Body of pancreas (tissue), 4 donors: Measurements from ENCODE around the gene DMGDH. TPM values are rescaled to one million over a fixed set of nuclear protein-coding genes. Genes with fewer than 3 reads are reported as not detected.

Experiments
- ATAC-seq: fragments of 150-250 bp; one replicate; pipeline ENCODE4 v1.9.1; 2016
- DNase-seq, 4 donors: peaks; one replicate each; pipeline ENCODE4 v3.0.0-alpha.2; 2019
- H3K27ac ChIP-seq, 4 donors: fragments of 200-600 bp; sonication (generic); 1 replicate in 3 of 4; 2 replicates in 1 of 4; pipeline versions ENCODE4 v1.5.1 to v1.6.1; 2016 to 2019; ENCODE audit warnings: mild to moderate bottlenecking in 1 of 4, mixed read lengths in 1 of 4, moderate library complexity in 1 of 4
- H3K27me3 ChIP-seq, 2 donors: fragments of 200-600 bp; sonication (generic); one replicate each; pipeline ENCODE4 v1.6.0; 2016; ENCODE audit warnings: mild to moderate bottlenecking in 1 of 2
- H3K36me3 ChIP-seq, 2 donors: fragments of 200-600 bp; sonication (generic); replicated peaks in 1 of 2; 2 replicates each; pipeline ENCODE4 v1.5.1; 2016; ENCODE audit warnings: low read depth in 2 of 2; ENCODE audit not compliant: insufficient read depth in 1 of 2
- H3K4me1 ChIP-seq: fragments of 200-600 bp; sonication (generic); one replicate; pipeline ENCODE4 v1.6.0; 2016
- H3K4me3 ChIP-seq, 2 donors: fragments of 200-600 bp; sonication (generic); 1 replicate in 1 of 2; 2 replicates in 1 of 2; pipeline ENCODE4 v1.5.1; 2016 to 2019
- H3K9me3 ChIP-seq, 3 donors: fragments of 200-600 bp; sonication (generic); 1 replicate in 2 of 3; 2 replicates in 1 of 3; pipeline ENCODE4 v1.5.1; 2016
- POLR2A ChIP-seq, 3 donors: fragments of 450-650 bp; IDR thresholded peaks; one replicate each; pipeline ENCODE4 v1.6.1; 2016; ENCODE audit warnings: antibody characterized with exemption in 3 of 3, mild to moderate bottlenecking in 2 of 3
- WGBS, 2 donors: methylation state at CpG; one replicate each; pipeline ENCODE4 v1.1.5; 2017; 5-methylcytosine and 5-hydroxymethylcytosine counted together
- intact Hi-C: fragments of 100-400 bp; cut with DNase I; formaldehyde crosslinking; loops from one replicate; pipeline ENCODE4 v1.15.1; 2023
- total RNA-seq, 2 donors: library from RNA; depleted of rRNA; stranded (reverse); fragments of >200 nt; gene quantifications; one replicate each; pipeline ENCODE4 v1.1.0, GENCODE V29; 2016
- TF ChIP-seq, protein P1 (sequence below), 7 experiments: fragments of 450-650 bp in 4 of 7; fragments of 200-600 bp in 3 of 7; sonication (generic) in 3 of 7; IDR thresholded peaks; one replicate each; pipeline ENCODE4 v1.5.1; 2016 to 2019; ENCODE audit warnings: antibody characterized with exemption in 7 of 7

DMGDH gene
- total RNA-seq, 2 donors from 2014 or later, result 4.7 to 7.3 TPM

DNA sequence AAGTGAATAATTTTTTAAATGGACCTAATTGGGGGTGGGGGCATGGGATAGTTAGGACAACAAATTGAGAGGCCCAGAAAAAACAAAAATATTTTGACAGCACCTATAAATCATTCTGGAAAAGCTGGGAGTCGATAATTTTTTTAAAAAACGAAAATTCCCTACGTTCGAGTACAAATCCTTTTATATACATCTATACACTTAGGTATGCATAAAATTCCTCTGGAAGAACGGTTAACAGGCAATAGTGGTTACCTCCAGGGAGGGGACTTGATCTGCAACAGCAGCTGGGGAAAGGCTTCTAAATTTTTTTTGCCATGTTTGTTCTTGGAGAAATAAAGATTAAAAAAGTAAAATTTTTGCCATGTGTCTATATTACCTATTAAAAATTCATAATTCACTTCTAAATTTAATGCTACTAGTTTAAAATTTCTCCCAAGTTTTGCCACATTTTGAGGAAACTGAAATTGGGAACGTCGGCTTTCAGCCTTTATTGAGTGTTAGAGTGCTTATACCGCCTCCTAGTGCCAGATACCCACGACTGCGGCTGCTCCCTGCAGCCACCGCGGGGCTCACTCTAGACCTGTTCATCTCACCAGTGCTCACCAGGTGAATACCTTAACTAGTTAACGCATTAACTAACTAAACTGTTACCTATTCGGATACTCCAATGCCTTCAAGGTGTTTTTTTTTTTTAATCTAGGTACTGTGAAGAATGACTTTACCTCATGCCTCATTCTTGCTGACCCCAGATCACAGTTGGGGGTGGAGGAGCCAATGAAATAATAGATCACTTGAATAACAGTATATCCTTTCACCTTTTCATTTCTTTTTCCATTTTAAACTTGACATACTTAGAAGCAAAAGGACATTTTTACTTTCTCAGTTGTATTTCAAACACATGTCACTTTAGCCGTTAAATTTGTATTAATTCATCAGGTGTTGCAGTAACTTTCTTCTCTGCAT, 40.3 kb upstream of the DMGDH start:
- Histone ChIP-seq H3K9me3 (no peaks in the 10 kb centered on the region), H3K4me3 (no peak overlapping the region), H3K4me1 (peaks cover 3% of the 10 kb centered on the region), H3K36me3 (no peaks in the 10 kb centered on the region), H3K27ac (no peak overlapping the region), H3K27me3 (no peaks in the 10 kb centered on the region)
- TF ChIP-seq, protein P1, sequence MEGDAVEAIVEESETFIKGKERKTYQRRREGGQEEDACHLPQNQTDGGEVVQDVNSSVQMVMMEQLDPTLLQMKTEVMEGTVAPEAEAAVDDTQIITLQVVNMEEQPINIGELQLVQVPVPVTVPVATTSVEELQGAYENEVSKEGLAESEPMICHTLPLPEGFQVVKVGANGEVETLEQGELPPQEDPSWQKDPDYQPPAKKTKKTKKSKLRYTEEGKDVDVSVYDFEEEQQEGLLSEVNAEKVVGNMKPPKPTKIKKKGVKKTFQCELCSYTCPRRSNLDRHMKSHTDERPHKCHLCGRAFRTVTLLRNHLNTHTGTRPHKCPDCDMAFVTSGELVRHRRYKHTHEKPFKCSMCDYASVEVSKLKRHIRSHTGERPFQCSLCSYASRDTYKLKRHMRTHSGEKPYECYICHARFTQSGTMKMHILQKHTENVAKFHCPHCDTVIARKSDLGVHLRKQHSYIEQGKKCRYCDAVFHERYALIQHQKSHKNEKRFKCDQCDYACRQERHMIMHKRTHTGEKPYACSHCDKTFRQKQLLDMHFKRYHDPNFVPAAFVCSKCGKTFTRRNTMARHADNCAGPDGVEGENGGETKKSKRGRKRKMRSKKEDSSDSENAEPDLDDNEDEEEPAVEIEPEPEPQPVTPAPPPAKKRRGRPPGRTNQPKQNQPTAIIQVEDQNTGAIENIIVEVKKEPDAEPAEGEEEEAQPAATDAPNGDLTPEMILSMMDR (IDR thresholded peaks at IDR 0.05), result peak in 6 of 7 experiments; percentile 29 to 49 (median 38)
- no peak for TF ChIP-seq POLR2A (IDR thresholded peaks at IDR 0.05)
- 48 to 55% methylated on average over 15 of the region's 15 CpGs for WGBS, 2 donors
- intact Hi-C loops, result no loop called here
- peak; percentile 20 to 56 (median 40) for DNase-seq
- ATAC-seq, result no peak

DNA sequence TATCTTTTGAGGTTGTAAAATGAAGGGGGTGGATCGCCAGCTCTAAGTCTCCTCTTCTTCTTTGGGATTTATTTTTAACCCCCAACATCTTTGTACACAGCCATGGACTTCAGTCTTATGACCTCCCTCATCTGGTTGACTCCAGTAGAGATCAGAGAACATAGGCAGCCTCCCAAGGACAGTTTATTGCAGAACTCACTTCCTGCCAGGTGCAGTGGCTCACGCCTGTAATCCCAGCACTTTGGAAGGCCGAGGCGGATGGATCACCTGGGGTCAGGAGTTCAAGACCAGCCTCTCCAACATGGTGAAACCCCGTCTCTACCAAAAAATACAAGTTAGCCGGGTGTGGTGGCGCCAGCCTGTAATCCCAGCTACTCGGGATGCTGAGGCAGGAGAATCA, 39.3 kb upstream of the DMGDH start:
- ATAC-seq, result no peak
- DNase-seq, result no peak
- H3K27ac ChIP-seq, result no peak overlapping the region
- H3K27me3 ChIP-seq, result no peaks in the 10 kb centered on the region
- WGBS, 2 donors, result 70 to 82% methylated on average over 7 to 8 of the region's 8 CpGs
- no peaks in the 10 kb centered on the region for H3K9me3 ChIP-seq
- H3K4me3 ChIP-seq, result no peak overlapping the region
- peaks cover 3% of the 10 kb centered on the region for H3K4me1 ChIP-seq
- intact Hi-C loops, result no loop called here
- H3K36me3 ChIP-seq, result no peaks in the 10 kb centered on the region
- TF ChIP-seq, protein P1 (IDR thresholded peaks at IDR 0.05), result no peak
- TF ChIP-seq POLR2A (IDR thresholded peaks at IDR 0.05), result no peak

DNA sequence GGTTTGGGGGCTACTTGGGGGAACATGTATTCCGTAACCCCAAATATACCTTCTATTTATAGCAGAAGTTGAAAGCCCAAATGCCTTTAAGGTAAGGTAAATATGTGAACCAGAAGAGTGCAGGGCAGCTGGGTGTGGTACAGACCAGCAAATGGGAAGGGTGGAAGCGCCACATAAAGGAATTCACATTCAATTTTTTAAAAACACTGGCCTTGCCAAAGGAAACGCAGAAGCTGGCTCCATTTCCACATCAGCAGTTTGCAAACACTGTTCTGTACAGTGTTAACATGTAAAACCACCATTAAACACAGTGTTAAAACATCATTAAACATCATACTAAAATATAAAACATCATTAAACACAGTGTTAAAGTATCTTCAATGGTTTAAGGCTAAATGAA, 38.6 kb upstream of the DMGDH start:
- Histone ChIP-seq H3K4me3 (no peak overlapping the region), H3K27me3 (no peaks in the 10 kb centered on the region), H3K4me1 (peaks cover 3% of the 10 kb centered on the region), H3K27ac (no peak overlapping the region), H3K9me3 (no peaks in the 10 kb centered on the region), H3K36me3 (no peaks in the 10 kb centered on the region)
- DNase-seq, result no peak
- ATAC-seq, result no peak
- intact Hi-C loops, result no loop called here
- no peak for TF ChIP-seq POLR2A (IDR thresholded peaks at IDR 0.05)
- TF ChIP-seq, protein P1 (IDR thresholded peaks at IDR 0.05), result no peak
- WGBS, 2 donors, result 71 to 73% methylated on average over 3 of the region's 3 CpGs

DNA sequence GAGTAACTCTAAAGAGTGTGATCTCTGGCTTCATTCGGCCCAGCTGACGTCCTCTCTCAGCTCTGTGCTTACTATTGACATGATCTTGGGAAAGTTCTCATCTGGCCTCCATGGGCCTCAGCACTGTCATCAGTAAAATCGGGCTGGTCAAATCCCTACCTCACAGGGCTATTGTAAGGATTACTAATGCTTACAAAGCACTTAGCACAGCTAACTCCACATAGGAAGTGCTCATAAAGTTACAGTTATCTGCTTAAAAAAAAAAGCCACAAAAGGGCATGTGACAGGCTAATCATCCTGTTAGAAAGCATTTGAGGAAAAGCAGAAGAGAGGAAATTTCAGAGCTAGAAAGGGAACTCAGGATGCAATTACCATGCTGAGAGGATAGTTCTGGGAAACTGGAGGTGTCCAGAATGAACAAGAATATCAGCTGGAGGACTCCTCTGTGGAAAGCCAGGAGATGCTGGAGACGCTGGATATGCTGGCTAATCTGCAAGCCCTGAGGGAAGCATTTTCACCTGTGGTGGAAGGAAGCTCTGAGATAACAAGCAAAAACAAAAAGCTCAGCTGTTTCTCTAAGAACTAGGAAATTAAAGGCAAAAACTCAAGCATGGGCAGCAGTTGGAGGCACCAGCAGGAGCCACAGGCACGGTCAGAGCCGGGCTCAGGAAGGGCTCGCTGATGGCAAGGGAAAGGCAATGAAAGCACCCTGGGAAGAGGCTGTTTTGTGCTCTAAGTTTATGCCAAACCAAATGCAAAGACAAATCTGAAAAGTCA, 37.7 kb upstream of the DMGDH start:
- intact Hi-C loops, result no loop called here
- Histone ChIP-seq H3K4me3 (no peak overlapping the region), H3K36me3 (no peaks in the 10 kb centered on the region), H3K4me1 (peaks cover 3% of the 10 kb centered on the region), H3K27me3 (no peaks in the 10 kb centered on the region), H3K27ac (peak overlapping the region in 3 of 4 donors; percentile 6 to 57 (median 51)), H3K9me3 (no peaks in the 10 kb centered on the region)
- DNase-seq (peak; percentile 54 to 79 (median 69)), ATAC-seq (peak; percentile 95)
- 49 to 53% methylated on average over 7 of the region's 7 CpGs for WGBS, 2 donors
- no peak for TF ChIP-seq POLR2A (IDR thresholded peaks at IDR 0.05)
- TF ChIP-seq, protein P1 (IDR thresholded peaks at IDR 0.05), result no peak
